Germinal center (tissue), 1 donor: ENCODE results near the gene FTO.
A peak's percentile ranks its signal among the peaks of the same experiment; 100 is the strongest.
"Not testable (repeated sequence)": the region's sequence is repeated elsewhere in the genome, so short reads cannot be mapped to it uniquely, and the experiment has no call there.

Experiments used
- DNase-seq: peaks from one replicate; pipeline ENCODE4 v3.0.0; 2012; ENCODE audit warnings: mixed read lengths, low spot score

The FTO gene

DNA sequence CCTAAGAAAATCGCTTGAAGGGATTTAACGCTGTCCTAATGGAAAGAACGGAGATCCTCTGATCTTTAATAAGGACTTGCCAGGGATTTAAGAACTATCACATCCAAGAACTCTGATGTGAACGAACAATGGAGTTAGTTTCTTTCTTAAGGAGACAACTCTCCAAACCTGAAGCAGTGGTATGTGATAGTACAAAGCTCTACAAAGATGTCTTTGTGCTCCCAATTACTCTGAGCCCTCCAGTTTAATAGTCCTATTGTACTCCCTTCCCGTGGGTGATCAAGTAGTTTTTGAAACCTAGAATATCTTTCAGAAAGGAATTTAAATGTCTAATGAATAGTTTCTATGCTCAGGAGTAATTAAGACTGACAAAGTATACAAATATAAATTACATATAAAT is 123.8 kb downstream of the FTO start:
- no peak for DNase-seq

DNA sequence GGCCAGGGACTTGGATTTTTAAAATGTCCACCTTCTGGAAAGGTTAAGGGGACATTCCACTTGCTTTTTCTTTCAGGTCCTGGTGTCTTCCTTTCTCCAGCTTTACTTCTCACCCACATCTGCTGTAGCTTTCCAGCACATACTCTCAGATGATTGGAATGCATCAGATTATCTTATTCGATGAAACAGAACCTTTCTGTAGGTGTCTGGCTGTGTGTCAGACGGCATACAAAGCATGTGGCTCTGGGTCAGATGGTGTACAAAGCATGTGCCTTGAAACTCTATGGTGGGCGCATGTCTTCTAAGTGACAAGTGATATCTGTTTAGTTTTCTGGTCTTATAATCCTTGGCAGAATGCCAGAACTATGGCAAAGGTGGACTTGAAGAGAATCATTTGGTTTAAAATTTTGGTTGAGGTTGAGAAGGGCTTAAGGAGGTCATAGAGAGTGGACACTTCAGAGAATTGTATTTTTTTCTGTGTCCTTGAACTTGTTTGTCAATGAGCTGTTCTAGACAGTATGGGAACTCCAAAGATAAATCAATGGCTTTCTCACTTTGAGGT is 125.3 kb downstream of the FTO start:
- DNase-seq: no peak

DNA sequence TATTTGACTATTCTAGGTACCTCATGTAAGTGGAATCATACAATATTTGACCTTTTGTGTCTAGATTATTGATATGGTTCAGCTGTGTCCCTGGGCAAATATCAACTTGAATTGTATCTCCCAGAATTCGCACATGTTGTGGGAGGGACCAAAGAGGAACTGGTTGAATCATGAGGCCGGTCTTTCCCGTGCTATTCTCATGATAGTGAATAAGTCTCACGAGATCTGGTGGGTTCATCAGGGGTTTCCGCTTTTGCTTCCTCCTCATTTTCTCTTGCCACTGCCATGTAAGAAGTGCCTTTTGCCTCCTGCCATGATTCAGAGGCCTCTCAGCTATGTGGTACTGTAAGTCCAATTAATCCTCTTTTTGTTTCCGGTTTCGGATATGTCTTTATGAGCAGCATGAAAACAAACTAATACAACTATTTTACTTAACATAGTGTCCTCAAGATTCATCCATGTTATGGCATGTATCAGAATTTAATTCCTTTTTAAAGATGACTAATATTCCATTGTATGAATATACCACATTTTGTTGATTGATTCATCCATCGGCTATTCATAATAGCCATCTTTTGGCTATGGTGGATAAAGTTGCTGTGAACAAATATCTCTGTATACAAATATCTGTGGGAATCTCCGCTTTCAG is 129.1 kb downstream of the FTO start:
- DNase-seq: no peak

DNA sequence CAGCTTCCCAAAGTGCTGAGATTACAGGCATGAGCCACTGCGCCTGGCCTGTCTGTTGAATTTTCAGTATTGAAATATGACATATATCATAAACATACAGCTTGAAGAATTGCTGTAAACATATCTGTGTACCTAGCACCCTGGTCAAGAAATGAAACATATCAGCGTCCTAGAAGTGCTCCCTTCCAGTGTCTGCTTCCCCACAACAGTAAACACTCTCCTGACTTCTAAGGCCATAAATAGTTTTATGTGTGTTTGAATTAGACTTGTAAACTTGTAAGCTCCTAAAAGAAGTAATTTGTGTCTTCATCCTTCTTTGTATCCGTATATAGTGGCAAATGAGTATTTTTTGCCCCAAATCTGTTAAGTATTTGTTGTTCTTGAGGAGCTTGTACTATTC is 132.2 kb downstream of the FTO start:
- DNase-seq: no peak

DNA sequence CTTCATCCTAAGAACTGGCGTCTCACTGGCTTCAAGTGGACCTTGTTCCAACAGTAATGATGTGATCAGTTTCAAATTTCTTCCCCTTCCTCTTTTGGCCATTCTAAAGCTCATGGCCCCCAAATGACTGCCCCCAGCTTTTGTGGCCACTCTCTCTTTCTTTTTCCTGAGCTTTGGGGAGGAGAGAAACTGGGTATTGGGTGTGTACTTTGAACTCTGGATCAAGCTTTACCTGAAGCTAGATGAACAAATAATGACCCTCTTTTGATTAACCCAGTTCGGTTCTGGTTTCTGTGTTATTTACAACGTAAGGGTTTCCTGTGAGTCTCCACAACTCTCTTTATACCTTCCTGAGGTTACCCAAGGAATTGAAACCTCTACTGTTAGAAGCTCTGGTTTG is 132.7 kb downstream of the FTO start:
- DNase-seq: no peak

DNA sequence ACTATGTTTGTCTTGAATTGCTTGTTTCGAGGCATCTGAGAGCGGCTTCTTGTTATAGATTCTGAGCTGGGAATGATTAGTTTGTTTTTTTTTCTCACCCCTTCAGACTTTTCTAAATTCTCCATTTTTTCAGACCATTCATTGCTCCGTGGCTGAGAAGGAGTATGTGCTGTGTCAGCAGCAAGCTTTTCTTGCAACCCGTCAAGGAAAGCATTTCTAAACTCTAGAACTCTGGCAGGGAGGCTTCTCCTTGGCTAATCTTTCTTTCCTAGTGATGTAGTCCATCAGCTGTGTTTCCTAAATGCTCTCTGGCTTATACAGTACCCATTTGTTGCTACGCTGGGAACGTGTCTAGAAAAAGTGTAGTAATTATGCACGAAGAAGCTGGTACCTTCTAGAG is 133.5 kb downstream of the FTO start:
- DNase-seq: no peak

DNA sequence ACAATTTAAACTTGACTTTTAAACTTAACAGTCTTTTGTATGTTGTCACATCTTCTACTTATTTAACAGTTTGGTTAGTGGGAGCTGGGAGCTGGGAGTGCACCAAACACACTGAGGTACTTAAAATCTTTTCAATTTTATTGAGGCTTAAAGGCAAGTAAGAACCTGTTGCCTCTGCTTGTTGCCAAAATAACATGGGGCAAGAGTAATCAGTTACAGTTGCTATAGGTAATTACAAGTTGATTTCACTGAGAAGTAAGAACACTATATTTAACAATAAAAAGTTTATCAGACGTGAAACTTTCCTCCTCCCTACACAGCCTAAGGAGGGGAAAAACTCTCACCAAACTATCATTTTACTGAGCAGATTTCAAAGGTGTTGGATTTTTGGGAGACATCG is 135.2 kb downstream of the FTO start:
- DNase-seq: no peak

DNA sequence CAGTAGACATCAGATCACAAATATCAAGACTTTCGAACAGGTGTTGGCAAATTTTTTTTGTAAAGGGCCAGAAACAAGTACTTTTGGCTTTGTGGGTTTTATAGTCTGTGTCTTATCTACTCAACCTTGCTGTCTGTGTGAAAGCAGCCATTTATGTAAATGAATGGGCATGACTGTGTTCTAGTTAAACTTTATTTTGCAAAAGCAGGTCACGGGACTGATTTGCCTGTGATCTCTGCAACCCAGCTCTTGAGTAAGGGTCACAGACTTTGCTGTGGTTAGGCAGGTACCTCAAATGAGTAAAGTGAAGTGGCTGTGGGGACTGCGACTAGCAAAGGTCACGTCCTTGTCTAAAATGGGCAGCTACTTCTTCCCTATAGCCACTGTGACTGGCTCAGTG is 136.5 kb downstream of the FTO start:
- DNase-seq: peak; percentile 3

DNA sequence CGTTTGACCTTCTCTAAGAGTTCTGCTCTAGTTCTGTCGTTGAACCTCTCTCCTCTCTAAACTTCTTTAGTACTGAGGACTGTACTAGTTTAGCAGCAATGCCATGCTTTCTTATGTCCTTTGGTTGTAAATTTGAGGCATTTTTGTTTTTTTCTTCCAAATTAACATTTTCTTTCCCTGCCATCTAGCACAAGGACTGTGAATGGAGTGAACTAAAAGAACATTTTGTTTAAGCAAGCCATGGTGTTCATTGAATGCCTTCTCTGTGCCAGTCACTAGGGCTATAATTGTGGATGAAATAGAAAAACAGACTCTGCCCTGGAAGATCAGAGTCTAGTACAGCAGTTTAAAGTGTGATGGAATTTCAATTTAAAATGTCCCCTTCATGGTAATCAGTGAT is 137.9 kb downstream of the FTO start:
- no peak for DNase-seq

DNA sequence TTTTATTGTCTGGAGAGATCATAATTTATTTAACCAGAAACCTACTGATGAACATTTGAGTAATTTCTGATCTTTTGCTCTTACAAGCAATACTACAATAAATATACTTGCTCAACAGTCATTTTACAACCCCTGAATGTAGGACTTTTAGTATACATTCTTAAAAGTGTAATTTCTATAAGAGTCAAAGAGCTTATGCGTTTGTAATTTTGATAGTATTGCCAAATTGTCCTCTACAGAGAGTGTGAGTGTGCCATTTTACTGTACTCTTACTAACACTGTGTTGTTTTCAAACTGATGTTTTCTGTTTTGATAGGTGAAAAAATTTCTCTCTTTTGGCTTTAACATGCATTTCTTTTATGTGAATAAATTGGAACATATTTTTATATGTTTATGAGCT is 139.1 kb downstream of the FTO start:
- no peak for DNase-seq

DNA sequence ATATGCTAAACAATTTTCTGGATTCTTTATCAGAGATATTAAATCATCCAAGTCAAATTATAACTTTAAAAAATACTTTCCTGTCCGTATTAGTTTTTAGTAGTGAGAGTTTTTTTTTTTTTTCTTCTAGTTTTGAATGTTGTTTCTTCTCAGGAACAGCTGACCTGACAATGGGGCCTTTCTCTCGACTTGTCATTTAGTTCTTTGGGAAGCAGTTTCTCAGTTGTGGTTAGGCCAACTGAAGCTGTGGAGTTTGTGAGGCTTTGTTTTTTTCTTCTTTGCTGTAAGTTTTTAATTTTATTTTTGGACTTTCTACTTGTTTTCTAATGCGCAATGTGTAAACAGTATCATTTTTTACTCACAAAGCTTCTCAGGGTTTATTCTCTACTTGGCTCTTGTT is 140.8 kb downstream of the FTO start:
- no peak for DNase-seq

DNA sequence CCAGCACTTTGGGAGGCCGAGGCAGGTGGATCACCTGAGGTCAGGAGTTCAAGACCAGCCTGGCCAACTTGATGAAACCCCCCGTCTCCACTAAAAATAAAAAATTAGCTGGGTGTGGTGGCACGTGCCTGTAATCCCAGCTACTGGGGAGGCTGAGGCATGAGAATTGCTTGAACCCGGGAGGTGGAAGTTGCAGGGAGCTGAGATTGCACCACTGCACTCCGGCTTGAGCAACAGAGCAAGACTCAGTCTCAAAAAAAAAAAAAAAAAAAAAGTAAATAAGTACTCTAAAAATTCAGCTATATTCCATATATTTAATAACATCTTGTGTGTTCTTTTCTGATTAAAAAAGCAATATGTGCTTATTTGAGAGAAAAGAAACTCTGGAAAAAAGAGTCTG is 142.6 kb downstream of the FTO start:
- not testable (repeated sequence) for DNase-seq

DNA sequence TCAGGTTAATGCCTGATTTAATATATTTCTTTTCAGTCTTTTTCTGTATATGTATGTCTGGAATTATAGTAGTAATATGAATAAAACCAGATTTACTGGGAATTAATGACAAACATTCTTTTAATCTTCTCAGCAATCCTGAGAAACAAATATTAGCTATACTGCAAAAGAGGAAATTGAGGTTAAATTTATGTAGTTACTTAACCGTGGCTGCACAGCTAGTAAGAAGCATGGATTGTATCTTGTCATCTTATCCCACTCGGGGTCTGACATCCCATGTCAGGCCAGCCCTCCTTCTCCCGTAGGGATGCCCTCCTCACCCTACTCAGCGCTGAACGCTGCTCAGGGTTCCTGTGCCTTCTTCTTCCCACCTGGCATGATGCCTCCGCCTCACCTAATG is 143.0 kb downstream of the FTO start:
- no peak for DNase-seq

DNA sequence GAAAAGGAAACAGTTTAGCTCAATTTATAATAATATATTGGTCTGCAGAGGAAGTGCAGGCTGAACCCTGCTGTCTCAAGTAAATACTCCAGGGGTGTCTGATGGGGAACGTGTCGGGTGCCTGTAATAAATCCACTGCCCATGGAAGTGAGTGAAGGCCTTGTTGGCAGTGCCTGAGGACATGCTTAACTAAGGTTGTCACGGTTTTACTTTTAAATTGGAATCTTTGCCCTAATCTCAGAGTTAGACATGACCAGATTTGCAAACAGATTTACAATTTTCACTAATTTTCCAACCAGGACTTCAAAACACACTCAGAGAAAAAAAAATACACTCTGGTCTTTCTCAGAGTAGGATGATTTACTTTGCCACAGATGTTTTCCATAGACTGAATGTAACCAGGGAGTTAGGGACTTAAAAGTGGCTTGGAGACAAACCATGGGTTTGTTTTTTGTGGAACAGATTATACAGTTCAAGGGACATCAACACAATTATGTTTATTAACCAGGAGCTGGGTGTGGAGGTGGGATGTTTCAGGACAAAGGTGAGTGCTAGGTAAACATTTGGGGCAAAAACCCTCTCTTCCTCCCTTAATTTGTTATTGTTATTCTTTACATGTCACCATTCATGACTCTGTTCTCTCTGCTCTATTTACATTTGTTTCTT is 144.5 kb downstream of the FTO start:
- DNase-seq: no peak

DNA sequence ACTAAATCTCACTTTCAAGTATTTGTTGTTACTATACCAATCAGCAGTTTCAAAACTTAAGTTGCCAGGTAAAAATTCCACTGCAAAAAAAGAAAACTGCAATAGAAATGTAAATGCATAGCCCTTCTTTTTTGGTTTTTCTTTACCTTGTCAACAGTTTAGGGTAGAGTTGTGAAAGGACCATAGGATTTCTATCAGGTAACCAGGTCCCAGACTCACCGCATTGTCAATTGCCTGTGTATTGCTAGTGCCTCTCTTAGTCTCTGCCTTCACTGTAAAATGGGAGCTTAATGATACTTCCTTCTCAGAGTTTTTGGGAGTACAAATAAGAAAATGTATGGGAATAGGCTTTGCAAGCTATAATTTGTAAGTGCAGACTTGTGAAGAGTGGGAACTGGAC is 145.0 kb downstream of the FTO start:
- DNase-seq: no peak

DNA sequence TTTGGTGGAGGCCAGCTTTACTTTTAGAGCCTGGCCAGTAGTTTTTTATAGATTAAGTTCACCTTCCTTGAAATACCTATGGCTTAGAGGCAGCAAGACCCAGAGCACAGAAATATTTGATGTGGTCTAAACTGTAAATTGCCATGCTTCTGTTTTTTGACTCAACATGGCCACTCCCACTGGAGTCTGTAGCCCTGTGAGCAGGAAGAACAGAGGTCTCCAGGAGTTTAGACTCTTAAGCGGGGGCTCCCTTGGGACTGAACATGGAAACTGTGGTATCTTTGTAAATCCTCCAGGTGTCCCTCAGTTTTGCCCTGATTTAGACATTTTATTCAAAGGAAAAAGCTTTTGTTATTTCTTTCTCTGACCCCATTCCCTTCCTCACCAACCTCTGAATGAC is 145.6 kb downstream of the FTO start:
- DNase-seq: no peak

DNA sequence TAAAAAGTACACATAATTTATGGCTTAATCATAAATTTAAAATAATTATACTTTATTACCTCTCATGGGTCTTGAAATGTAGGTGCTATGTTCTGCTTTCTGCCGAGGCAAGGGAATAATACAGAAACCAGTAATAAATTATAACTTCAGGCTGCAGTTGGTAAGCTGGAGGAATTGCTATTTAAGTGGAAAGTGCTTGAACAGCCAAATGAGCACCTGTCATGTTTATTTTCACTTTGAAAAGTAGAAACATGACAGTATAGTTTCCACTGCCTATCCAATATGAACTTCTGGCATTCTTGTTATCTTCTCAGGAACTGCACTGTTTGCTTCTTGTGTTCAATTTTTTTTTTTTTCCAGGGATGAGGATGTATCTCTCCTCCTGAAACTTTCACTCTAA is 146.0 kb downstream of the FTO start:
- DNase-seq: no peak

DNA sequence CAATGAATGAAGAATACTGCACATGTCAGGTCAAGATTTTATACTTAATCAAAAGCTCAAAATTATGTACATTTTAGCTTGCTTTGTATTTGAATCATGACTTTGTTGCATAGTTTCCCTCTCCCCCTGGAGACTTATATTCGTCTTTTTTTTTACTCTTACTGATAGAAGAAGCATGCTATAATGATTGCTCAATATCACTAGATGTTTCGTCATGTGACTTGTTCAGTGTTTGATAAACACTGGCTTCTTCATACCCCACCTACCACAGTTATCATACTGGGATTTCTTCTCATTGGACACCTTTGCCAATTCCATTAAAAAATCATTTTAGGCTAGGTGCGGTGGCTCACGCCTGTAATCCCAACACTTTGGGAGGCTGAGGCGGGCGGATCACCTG is 148.7 kb downstream of the FTO start:
- no peak for DNase-seq

DNA sequence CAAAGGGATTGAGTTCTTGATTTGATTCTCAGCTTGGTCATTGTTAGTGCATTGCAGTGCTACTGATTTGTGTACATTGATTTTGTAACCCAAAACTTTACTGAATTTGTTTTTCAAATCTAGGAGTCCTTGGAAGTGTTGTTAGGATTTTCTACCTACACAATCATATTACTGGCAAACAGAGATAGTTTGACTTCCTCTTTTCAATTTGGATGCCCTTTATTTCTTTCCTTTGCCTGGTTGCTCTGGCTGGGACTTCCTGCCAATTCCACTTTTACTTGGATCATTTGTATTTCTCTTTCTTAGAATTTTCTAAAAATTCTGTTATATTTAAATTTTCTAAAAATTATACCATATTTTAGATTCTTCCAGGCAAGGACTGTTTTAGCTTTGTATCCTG is 151.1 kb downstream of the FTO start:
- DNase-seq: no peak

DNA sequence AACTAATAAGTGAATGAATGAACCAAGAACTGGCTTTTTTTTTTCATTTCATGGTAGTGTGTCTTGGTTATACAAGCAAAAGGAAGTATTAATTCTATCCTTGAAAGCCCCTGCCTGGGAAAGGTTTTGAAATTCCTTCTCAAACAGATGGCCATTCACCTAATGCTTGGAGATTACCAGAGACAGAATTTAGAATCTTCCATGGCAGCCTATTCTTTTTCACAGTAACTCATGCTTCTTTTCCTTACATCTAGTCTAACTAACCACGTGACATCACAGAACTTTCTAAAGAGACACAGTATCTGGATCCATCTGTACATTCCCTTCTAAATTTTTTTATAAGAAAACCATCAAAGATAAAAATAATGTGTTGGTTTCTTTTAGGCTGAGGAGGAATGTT is 151.6 kb downstream of the FTO start:
- DNase-seq: no peak

DNA sequence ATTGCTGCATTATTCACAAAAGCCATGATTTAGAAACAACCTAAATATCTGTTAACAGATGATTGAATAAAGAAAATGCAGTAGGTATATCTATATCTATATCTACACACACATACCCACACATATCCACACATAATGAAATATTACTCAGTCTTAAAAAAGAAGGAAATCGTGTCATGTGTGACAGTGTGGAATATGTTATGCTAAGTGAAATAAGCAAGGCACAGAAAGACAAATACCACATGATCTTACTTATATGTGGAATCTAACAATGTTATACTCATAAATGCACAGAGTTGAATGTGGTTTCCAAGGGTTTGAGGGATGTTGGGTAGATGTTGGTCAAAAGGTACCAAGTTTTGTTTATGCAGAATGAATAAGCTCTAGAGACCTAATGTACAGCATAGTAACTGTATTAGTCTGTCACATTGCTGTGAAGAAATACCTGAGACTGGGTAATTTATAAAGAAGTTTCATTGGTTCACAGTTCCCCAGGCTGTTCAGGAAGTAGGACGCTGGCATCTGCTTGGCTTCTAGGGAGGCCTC is 156.1 kb downstream of the FTO start:
- no peak for DNase-seq

DNA sequence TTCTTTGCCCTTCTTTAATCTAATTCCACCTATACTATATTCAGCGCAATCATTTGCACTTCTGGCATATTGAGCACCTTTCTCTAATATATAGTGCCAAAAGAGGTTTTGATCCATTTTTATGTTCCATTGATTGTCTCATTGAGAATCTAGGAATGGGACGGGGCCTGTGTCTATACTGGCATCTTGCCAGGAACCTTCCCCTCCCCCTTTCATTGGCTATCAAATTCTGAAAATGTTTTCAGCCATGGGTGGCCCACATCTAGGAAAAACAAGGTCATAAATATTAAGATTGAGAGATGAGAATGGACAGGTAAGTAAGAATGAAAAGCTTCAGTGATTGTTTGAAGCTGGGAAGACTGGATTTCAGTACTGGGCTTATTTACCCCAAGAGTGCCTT is 159.9 kb downstream of the FTO start:
- no peak for DNase-seq

DNA sequence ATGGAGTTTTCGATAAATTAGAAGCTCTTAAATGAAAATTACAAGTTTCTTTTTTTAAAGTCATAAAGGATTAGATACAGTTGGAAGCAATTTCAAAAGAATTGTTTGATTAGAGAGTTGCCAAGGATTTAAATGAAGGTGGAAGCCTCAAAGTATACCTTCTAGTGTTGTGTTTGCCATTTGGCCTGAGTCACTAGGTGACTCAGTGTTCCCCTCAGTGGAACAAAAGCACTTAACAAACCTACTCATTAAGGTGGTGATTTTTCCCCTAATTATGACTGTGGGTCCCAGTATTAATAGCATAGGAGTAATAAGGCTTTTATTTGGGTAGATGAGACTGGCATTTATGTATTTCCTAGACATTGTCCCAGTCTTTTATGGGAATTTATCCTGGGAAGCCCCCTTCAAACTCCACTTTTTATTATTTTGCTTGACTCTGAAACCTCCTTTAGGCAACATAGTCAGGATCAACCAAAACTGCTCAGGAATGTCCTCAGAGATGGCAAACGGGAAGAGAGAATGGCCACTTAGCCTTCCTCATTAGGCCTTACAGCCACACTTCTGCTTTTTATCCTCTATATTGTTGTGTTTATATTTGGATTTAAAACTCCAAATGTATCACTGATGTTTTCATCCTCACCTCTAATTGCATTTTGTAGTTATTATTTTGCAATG is 161.0 kb downstream of the FTO start:
- no peak for DNase-seq
